Esophagus squamous epithelium (tissue), 4 donors: ENCODE results near the gene RIMS4.

Source experiments
- POLR2A ChIP-seq, 4 donors: fragments of 450-650 bp; IDR thresholded peaks; one replicate each; pipeline ENCODE4 v1.6.1; 2017; ENCODE audit warnings: antibody characterized with exemption in 4 of 4, mild to moderate bottlenecking in 4 of 4, moderate library complexity in 3 of 4
- TF ChIP-seq, protein P1 (sequence below), 6 experiments: fragments of 450-650 bp in 4 of 6; fragments of 200-600 bp in 2 of 6; sonication (generic) in 2 of 6; IDR thresholded peaks; one replicate each; pipeline ENCODE4 v1.5.1; 2016 to 2019; ENCODE audit warnings: antibody characterized with exemption in 6 of 6, mild to moderate bottlenecking in 4 of 6, moderate library complexity in 4 of 6

DNA sequence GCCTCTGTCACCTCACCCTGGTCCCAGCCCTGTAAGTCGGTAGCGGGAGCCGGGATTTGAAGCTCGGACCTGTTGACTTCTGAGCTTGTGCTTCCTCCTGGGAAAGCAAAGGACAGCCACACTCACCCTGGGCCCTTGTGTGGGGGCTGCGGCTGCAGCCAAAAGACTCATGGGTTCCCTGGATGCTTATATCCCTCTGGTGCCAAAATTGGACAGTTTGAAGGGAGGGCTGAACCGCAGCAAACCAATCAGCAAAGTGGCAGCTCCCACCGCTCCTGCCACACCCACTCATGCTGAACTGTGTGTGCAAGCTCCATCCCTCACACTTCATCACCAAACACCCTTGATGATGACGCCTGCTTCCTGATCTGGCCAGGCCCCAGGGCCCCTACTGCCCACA is 99.1 kb downstream of the RIMS4 start:
- TF ChIP-seq POLR2A (IDR thresholded peaks at IDR 0.05): no peak
- TF ChIP-seq, protein P1, sequence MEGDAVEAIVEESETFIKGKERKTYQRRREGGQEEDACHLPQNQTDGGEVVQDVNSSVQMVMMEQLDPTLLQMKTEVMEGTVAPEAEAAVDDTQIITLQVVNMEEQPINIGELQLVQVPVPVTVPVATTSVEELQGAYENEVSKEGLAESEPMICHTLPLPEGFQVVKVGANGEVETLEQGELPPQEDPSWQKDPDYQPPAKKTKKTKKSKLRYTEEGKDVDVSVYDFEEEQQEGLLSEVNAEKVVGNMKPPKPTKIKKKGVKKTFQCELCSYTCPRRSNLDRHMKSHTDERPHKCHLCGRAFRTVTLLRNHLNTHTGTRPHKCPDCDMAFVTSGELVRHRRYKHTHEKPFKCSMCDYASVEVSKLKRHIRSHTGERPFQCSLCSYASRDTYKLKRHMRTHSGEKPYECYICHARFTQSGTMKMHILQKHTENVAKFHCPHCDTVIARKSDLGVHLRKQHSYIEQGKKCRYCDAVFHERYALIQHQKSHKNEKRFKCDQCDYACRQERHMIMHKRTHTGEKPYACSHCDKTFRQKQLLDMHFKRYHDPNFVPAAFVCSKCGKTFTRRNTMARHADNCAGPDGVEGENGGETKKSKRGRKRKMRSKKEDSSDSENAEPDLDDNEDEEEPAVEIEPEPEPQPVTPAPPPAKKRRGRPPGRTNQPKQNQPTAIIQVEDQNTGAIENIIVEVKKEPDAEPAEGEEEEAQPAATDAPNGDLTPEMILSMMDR (IDR thresholded peaks at IDR 0.05): no peak
